LNCAP (cell line): ENCODE measurements around the gene AJAP1.

Source experiments
- TF ChIP-seq, protein P1 (sequence below): fragments of 450-650 bp; IDR thresholded peaks from 2 replicates; pipeline ENCODE4 v1.5.1; 2017; ENCODE audit warnings: mild to moderate bottlenecking

AJAP1 gene

DNA sequence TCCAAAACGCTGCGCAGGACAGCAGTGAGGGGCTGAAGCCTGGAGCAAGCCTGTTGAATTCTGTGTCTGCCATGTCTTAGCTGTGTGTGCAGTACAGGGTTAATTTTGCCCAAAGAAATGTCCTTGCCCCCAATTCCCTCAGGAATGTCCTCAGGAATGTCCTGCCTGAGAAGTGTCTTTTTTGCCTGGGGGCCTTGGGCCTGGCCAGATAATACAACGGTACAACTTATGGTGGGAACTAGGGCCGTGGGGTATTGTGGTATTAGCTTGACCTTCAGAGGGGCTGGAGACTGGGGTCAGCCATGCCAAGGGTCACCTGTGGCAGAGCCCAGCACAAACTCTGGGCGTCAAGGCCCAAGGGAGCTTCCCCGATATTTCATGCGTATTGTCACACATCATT lies 107.7 kb downstream of the AJAP1 start:
- TF ChIP-seq, protein P1, sequence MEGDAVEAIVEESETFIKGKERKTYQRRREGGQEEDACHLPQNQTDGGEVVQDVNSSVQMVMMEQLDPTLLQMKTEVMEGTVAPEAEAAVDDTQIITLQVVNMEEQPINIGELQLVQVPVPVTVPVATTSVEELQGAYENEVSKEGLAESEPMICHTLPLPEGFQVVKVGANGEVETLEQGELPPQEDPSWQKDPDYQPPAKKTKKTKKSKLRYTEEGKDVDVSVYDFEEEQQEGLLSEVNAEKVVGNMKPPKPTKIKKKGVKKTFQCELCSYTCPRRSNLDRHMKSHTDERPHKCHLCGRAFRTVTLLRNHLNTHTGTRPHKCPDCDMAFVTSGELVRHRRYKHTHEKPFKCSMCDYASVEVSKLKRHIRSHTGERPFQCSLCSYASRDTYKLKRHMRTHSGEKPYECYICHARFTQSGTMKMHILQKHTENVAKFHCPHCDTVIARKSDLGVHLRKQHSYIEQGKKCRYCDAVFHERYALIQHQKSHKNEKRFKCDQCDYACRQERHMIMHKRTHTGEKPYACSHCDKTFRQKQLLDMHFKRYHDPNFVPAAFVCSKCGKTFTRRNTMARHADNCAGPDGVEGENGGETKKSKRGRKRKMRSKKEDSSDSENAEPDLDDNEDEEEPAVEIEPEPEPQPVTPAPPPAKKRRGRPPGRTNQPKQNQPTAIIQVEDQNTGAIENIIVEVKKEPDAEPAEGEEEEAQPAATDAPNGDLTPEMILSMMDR: no peak

- TF ChIP-seq, protein P1: no peak
Measured at GRCh38 chr1:4767308-4767707, 112.9 kb downstream of the AJAP1 start.

DNA sequence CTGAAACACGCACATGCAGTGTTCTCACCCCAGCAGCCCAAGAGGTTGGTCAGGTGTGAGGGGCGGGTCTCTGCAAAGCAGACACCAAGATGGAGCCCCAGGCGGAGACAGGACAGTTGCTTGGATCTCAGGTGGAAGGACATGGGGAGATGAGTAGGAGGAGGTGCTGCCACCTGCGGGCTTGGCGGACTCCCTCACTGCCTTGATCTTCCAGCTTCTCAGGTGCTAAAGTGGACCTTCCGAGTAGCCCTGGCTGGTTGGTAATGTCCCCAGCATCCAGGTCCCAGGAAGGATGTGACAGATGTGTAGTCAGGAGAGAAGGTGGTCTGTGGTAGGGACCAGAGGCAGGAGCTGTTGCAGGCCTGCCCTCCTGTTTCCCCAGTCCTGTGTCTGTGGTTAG lies 114.1 kb downstream of the AJAP1 start:
- TF ChIP-seq, protein P1: peak; percentile 44; the same call in 1 of the 2 replicates

GRCh38 chr1:4769516-4770280 lies 115.3 kb downstream of the AJAP1 start:
- TF ChIP-seq, protein P1: no peak

DNA sequence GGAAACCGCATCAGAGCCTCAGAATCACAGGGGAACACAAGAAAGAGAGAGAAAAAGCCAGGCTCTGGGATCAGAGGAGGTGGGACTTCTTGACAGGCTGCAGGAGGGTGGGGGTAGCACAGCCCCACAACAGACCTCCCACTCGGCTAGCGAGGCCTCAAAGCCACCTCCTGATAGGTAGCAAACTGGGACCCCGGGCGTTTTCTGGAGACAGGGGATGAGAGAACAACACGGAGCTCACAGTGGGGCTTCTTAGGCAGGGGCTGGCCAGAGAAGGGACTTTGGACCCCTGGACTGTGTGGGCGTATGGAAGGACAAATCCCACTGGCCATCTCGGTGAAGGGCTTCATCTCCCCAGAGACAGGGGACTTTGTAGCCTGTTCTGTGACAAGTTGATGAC lies 116.3 kb downstream of the AJAP1 start:
- TF ChIP-seq, protein P1: no peak

DNA sequence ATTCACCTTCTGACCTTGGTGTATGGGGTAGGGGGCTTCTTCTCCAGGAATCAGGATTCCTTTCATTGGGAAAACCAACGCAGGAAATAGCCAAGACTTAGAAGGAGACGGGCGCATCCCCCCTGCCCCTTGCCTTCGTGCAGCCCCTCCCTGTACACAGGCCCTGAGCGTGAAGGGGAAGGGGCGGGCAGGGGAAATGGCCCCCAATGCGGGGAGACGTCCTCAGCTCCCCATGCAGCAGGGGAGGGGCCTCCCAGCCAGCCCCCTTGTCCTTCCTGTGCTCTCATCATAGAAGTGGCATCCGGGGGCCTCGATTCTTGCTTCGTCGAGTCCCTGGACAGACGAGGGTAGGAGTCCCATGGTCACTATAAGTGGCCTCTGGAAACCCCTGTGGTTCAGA lies 116.9 kb downstream of the AJAP1 start:
- TF ChIP-seq, protein P1: no peak

- TF ChIP-seq, protein P1: no peak
Measured at GRCh38 chr1:4771721-4772120, 117.3 kb downstream of the AJAP1 start.
